Stimulated activated naive CD4-positive, alpha-beta T cell (primary cell): ENCODE results near the gene RAPGEF3.

Experiments used
- DNase-seq, 6 experiments: peaks; one replicate each; lab custom pipeline; 2025; lab: John Stamatoyannopoulos, UW

RAPGEF3 gene

GRCh38 chr12:47755655-47756562, 2.8 kb downstream of the RAPGEF3 start:
- DNase-seq, result no peak

DNA sequence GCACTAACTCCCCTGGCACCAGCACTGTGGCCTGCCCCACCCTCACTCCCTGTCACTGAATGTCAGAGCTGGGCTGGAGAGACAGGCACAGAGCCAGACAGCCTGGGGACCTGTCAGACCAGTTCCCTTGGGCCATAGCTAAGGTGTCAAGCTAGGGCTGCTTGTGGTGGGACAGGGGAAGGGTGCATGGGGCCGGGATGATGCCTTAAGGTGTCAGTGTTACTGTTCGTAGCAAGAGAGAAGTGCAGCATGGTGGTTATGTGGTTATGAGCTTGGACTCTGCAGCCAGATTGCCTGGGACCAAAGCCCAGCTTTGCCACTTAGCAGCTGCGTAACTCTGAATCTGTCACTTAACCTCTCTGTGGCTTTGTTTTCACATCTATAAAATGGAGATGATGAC, 3.8 kb downstream of the RAPGEF3 start:
- DNase-seq, result no peak

- no peak for DNase-seq
These were observed 4.6 kb downstream of the RAPGEF3 start for GRCh38 chr12:47754126-47754525.

DNA sequence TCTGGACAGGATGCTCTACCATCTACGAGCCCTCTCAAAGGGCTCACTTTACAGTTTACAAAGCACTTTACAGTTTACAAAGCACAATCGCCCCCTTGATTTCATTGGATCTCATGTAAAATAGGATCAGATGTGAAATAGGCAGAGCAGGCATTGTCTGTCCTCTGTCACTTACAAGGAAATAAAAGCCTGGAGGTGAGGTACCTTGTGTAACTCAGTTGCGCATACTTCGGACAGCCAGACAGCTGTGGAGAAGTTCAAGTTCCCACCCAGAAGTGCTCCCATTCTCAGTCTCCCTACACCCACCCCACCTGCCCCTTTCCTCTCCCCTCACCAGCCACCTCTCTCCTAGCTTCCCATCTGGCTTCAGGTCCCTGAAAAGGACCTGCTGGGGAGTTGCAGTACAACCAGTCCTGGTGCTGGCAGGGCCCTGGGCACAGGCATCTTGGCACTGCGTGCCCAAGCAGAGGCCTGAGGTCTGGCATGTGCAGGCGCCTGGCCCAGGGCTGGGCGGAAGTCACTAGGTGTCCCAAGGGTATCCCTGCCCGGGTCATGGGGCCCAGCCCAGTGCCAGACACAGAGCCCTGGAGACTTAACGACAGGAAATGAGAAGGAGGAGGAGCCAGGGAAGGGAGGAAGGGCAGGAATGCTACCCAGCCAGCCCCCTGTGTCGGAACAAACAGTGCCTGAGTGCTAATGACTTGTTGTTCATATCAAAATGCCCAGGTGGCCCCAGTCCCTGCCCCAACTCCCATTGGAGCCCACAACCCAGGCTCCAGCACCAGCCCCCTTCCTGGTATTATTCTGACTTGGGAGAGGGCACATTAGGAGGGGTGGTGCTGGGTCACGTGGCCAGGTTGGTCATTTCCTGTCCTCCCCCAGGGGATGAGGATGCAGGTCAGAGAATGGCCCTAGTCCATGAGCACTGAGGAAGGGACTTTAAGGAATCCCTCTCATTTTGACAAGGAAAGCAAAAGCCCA, 5.4 kb downstream of the RAPGEF3 start:
- DNase-seq, result no peak

GRCh38 chr12:47752552-47752951, 6.1 kb downstream of the RAPGEF3 start:
- DNase-seq, result no peak

DNA sequence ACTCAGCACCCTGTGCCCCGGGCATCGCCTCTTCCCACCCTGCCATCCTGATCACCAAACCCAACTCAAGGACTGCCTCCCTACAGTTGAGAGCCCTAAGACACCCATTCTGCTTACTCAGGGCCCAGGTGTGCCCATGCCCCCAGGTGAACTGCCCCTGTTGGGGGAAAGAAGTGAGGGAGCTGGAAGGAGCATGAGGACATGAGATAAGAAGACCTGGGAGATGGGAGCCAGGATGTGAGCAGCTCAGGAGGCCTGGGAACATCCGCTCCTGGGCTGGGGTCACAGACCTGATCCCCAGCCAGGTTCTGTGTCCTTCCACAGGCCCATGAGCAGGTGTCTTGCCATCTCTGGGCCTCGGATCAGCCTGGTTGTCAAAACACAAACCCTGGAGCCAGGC, 6.6 kb downstream of the RAPGEF3 start:
- DNase-seq, result no peak

- no peak for DNase-seq
These were observed 7.1 kb downstream of the RAPGEF3 start for GRCh38 chr12:47751561-47751960.

DNA sequence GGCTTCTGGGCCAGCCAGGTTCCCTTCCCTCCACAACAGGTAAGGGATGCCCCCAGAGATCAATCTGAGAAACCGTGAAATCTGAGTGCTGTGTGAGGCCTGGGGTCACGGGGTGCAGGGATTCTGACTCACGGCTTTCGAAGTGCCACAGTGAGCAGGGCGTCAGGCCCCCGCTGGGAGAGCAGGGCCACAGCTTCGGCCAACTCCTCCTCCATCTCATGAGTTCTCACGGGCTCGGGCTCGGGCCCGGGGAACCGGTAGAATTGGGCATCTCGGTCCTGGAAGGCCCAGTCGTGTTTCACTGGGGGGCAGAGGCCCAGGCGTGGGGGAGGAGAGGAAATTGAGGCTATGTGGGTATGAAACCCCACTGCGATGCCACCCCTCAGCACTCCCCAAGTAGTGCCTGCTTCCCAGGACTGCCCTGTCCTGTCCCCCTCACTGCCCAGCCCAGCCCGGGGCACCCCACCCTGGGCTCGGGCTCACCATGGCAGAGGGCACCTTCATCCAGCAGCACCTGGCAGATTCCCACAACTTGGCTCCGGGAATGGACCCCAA, 7.7 kb downstream of the RAPGEF3 start:
- DNase-seq, result no peak

GRCh38 chr12:47750229-47750798, 8.4 kb downstream of the RAPGEF3 start:
- no peak for DNase-seq

DNA sequence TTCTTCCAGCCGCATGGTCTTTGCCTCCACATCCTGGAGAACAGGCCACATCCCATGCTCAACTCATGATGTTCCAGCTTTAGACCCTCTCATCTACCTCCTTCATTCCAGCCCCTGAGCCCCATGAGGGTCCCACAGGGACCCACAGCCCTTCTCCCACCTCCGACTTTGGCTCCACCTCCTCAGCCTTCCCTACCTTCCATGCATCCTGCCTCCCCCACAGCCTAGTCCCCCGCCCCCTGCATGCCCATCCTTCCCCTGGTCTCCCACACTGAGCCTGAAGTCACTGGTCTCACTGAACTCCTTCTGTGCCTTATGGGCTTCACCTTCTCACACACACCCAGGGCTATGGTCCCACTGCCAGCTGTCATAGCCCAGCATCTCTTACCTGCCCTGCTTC, 9.8 kb downstream of the RAPGEF3 start:
- DNase-seq, result no peak

DNA sequence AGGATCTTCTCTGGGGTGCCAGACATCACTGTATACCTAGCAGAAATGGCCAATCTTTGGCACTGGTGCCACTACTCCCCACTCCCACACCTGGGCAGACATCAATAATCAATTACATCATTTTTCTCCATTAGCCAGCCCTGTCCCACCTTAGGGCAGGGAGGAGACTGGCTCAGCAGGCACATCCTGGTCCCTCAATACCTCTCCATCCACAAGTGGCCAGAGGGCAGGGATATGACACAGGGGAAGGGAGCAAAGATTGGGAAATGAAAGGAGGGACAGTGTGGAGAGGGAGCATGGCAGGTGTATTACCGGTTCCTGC, 10.2 kb downstream of the RAPGEF3 start:
- no peak for DNase-seq

DNA sequence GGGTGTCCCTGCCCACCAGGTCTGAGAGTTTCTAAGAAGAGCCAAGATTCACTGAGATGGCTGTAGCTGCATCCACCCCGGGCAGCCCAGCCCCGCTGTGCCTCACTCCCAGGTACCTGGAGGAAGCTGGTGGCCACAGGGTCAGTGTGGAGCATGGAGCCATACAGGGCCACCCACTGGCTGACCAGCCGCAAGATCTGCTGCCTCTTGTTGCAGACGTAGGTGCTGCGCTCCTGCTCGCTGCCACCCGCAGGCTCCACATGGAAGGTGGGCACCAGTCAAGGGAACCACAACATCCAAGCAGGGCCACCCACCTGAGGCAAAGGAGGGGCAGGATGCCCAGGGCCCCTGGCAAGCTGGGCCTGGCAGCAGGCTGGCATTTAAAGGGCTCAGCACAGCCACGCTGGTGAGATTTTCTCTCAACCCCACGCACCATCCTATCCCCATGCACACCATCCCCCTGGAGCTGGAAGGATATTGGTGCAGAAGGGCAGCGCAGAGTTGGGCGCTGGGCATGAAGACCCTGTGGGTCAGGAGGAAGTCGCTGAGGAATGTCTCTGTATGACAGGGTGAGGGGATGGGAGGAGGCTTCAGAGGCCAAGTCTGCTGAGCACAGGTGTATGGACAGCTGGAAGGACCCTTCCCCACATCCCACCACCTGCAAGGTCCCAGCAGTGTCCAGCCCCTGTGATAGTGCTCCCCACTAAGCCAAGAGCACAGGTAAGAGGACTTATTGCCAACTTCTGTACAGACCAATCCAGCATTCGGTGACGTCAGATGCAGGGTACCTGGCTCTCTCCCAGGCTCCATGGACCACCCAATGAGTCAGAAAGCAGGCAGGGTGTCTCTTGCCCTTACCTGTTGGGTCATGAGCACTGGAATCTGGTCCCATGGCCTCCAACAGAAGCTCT, 10.8 kb downstream of the RAPGEF3 start:
- DNase-seq, result no peak

GRCh38 chr12:47747126-47747525, 11.6 kb downstream of the RAPGEF3 start:
- no peak for DNase-seq

DNA sequence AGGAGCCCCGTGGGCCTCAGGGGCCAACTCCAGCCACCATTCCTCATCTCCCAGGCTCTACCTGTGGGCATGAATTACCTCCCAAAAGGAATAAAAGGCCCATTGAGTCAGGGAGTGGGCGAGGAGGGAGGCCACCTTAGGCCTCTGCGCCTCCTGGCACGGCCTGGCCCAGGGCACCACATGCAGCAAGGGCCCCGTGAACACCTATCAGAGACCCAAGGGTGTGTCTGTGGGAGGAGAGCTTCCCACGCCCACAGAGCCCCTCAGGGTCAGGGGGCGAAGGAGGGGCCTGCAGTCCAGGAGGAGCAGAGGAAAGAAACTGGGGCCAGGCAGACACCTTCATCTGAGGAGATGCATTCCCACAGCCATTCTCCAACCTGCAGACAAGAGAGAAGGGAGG, 12.2 kb downstream of the RAPGEF3 start:
- DNase-seq, result no peak

DNA sequence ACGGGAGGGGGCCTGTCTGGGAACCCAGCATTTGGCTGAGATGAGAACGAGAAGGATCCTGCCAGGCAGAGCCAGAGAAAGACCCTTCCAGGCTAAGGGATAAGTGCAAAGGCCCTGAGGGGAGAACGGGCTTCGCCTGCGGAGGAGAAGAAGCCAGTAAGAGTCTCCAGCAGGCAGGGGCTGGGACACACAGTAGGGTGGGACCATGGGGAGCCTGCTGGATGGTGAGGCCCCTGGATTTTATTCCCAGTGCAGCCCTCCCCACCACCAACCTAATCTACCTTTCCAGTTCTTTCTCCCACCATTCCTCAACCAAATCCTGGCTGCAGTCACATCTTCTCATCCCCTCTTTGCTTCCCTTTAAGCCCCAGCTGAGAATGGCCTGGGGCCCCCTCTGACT, 12.6 kb downstream of the RAPGEF3 start:
- no peak for DNase-seq

GRCh38 chr12:47745485-47746041, 13.1 kb downstream of the RAPGEF3 start:
- no peak for DNase-seq

- DNase-seq, result no peak
These were observed 13.8 kb downstream of the RAPGEF3 start for GRCh38 chr12:47744778-47745436.

- DNase-seq, result peak; percentile 22 to 67 (median 58)
These were observed 14.6 kb downstream of the RAPGEF3 start for GRCh38 chr12:47744005-47744651.

DNA sequence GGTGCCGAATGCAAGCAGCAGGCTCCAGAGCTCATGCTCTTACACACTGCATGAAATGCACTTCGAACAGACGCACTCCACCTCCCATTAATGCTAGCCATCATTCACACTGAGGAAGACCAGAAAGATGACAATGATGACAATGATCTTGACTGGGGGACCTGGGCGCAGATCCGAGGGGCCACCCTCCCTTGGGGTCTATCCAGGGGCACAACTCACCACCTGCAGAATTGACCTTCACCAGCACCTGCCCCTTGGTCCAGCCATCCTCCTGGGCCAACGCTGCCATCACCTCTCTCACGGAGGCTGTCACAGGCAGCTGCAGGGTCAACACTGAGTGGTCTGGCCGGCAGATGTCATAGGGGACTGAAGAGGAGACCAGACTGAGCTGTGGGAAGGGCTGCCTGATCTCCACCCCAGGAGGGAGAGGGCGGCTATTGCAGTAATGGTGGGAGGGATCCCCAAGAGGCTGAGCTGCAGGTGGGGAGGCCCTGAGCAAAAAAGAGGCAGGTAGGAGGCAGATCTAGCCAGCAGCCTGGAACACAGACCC, 15.3 kb downstream of the RAPGEF3 start:
- no peak for DNase-seq
